ENCODE results near the gene CRMP1.
"Not testable (repeated sequence)": the region's sequence is repeated elsewhere in the genome, so short reads cannot be mapped to it uniquely, and the experiment has no call there.

Gene CRMP1

GRCh38 chr4:5852523-5853202 lies 40.2 kb downstream of the CRMP1 start:
- no peak for DNase-seq

DNA sequence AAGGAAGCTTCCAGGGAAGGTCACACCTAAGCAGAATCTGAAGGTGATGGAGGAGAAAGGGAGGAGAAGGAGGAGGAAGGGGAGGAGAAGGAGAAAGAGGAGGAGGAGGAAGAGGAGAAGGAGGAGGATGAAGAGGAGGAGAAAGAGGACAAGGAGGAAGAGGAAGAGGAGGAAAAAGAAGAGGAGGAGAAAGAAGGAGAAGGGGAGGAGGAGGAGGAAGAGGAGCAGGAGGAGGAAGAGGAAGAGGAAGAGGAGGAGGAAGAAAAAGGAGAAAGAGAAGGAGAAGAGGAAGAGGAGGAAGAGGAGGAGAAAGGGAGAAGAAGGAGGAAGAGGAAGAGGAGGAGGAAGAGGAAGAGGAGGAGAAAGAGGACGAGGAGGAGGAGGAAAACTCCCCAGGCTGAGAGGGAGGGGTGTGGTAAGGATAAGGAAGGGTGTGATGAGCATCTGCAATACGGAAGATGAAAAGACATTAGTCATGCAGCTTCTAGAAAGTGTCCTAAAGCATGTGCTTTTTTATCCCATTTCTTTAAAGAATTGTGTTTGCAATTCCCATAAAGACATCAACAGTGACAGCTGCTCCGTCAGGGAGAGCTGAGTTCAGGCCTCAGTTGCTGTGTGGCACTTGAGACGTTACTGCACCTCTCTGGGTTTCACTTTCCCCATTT lies 41.1 kb downstream of the CRMP1 start:
- DNase-seq = no peak

DNA sequence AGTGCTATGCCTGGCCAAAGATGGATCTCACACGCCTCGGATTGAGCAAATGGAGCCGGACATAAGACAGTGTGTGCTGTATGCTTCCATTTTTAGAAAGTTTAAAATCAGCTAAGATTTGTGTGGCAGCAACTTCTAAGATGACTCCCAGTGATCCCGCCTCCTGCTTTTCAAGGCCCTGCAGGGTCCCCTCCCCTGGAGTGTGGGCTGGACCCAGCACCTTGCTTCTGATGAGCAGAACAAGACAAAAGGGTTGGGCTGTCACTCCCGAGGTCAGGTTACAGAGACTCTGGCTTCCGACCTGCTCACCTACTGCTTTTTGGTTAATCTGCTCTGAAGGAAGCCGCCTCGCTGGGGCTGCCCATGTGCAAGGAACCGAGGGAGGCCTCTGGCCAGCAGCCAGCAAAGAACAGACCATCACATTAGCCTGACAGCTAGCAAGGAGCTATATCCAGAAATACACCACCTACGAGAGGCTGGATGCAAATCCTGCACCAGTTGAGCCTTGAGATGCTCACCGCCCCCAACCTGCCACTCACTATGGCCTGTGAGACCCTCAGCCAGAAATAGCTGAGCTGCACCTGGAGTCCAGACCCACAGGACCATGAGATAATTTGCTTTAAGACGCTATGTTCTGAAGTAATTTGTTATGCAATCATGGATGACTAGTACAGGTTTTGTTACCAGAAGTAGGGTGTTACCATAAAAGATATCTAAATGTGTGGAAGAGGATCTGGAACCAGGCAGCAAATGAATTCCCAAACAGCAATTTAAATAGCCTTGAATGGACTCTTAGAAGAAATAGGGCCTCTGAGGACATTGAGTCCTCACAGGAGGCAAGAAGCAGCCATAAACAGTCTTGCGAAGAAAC lies 47.6 kb downstream of the CRMP1 start:
- DNase-seq = no peak

- no peak for DNase-seq
These were observed 49.0 kb downstream of the CRMP1 start for GRCh38 chr4:5843573-5844530.

DNA sequence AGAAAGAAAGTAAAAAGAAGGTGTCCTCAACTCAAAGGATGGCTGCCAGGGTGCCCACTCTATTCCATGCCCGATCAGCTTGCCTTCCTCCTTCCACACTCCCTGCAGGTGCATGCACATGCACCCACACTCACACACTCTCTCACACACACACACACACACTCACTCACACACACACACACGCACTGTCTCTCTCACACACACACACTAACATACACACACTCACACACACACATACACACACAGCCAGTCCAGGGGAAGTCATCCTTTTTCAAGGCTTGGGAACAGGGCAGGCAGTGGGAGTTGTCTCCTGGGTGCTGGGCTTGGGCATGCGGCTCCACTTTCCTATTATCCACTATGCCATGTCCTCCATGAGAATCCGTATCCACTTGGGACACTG lies 50.4 kb downstream of the CRMP1 start:
- no peak for DNase-seq

GRCh38 chr4:5839751-5840674 lies 52.9 kb downstream of the CRMP1 start:
- DNase-seq = no peak

GRCh38 chr4:5839332-5839731 lies 53.6 kb downstream of the CRMP1 start:
- no peak for DNase-seq

DNA sequence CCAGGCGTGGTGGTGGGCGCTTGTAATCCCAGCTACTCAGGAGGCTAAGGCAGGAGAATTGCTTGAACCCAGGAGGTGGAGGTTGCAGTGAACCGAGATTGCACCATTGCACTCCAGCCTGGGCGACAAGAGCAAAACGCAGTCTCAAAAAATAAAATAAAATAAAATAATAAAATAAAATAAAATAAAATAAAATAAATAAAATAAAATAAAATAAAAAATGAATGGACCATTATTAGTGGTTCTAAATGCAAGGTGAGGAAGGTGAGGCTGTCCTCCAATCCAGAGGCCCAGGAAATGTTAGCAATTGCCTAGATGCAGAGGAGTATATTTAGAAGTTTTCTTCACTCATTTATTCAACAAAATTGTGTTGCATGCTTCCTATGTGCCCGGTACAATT lies 55.4 kb downstream of the CRMP1 start:
- DNase-seq = not testable (repeated sequence)

- no peak for DNase-seq
These were observed 55.9 kb downstream of the CRMP1 start for GRCh38 chr4:5836943-5837342.

DNA sequence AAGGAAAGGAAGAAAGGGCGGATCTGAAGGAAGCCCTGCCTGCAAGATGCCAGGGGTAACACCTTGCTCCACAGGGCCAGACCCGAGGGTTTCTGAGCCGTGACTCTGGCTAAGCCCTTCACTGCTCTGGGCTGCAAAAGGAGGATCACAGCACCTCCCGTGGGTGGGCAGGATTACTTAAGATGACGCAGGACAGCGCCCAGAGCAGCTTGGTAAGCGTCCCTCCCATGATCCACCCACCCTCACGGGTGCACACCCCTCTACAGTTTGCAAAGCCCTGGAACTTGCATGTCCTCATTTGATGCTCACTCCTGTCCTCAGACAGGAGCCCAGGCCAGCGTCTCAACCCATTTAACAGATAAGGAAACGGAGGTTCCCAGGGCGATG lies 64.9 kb downstream of the CRMP1 start:
- DNase-seq = no peak

DNA sequence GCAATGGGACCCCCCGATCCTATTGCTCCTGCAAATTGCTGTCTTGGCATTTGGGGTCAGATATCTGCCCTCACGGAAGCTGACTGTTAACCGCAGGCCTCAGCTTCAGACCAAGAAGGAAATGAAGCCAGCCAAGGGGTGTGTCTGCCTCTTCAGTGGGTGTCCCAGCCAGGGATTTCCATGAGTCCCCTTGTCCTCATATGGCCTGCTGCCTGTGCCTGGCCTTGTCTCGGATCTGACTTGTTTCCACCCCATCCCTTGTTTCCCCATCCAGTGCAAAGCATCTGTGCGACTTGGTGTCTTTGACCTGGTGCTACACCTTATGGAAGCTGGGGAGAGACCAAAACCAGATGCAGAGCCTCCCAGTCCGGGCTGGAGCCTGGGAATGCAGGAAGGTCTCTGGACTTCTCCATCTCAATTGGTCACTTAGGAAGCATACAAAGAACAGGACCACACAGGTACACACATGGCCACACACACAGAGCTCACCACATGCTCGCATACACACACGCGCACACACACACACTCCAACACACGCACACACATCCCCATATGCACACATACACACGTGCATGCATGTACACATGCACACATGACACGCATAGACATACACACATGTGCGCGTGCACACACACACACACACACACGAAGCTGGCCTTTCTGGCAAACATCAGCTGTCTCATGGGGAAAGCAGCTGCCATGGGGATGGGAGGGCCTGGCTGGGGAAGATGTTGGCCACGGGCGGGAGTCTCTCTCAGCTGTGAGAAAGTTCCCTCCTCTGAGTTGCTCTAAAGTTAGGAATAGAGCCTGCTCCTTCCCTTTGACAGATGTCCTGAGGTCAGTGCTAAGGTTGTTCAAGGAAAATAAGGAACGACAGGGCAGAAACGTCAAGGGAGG lies 65.5 kb downstream of the CRMP1 start:
- no peak for DNase-seq

- no peak for DNase-seq
These were observed 66.3 kb downstream of the CRMP1 start for GRCh38 chr4:5826437-5827107.

GRCh38 chr4:5825321-5826041 lies 67.4 kb downstream of the CRMP1 start:
- no peak for DNase-seq

- no peak for DNase-seq
These were observed 68.3 kb downstream of the CRMP1 start for GRCh38 chr4:5824635-5825034.

DNA sequence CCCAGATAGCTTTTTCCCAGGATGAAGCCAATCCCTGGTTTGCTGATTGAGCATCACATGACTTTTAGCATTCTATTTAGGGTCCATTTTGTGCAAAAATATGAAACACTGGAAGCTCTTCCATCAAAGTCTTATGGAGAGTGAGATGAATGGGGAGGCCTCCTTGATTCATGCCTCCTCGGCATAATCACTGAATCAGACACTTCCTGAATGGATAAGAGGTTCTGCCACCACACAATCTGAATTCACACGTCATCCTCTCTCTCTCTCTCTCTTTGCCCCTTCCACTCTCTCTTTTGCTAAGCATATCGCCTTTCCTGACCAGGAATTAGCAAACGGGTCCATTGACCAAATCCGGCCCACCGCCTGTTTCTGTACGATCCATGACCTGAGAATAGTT lies 68.7 kb downstream of the CRMP1 start:
- DNase-seq = no peak

DNA sequence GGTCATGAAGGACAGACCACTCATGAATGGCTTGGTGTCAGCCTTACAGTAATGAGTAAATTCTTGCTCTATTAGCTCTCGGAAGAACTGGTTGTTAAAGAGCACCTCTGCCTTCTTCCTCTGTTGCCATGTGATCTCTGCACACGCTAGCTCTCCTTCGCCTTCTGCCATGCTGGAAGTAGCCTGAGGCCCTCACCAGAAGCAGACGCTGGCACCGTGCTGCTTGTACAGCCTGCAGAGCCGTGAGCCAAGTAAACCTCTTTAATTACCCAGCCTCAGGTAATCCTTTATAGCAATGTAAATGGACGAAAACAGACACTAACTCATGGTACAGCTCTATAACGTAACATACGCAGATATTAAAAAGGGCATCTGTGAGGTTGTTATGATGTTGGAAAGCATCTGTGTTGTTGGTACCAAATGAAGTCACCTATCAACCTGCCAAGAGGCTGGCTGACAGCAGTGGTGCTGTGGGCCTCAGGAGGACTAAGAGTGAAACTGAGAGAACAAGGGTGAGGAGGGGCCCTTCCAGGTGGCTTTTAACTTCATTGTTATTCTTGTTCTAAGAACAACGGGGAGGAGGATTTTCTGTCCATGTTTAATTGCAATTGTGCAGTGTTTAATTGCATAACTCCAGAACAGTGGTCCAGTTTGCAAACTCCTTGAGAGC lies 69.2 kb downstream of the CRMP1 start:
- DNase-seq = no peak

DNA sequence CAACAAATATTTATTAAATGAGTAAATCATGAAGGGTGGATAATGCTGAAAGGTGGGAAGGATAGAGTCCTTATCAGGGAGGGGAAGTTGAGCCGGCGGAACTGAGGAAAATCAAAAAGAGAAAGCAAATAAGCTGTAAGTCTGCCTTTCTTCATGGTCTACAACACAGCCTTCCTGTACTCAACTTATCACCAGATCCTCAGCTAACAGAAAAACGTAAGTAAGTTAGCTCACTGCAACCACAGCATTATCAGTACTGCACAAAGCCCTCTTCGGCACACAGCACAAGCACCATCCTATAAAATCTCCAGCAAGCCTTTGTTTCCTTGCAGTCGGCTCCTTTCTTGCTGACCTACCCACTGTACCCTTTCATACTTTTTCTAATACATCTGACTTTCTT lies 70.3 kb downstream of the CRMP1 start:
- no peak for DNase-seq

DNA sequence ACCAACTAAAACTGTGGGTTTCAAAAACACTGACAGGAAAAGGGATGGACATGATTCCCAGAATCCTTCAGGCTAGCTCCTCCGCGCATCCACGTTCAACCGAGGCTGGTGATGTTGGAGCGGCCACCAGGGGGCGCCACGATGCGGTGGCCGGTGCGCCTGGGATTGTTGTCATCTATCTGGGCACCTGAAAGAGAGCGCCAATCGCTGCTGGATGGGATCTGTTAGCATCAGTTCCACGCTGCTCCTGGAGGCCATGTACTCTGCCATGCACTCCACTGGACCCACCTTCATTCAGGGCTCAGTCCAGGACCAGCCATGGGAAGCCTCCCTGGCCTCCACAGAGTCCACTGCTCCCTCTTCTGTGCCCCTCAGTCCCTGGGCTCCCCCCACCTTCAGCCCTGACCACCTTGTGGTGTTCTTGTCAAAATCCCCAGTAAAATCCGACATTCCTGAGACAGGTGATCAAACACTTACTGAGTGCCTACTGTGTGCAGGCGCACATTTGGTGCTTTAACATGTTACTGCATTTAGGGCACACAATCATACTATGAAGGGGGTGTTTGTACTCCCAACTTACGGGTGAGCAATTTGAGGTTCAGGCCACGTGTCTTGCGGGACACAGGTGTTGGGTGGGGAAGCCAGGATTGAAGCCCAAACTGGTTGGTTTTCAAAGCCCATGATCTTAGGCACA lies 71.1 kb downstream of the CRMP1 start:
- DNase-seq = no peak

All from NCI-H1105 (cell line).